ENCODE data around the gene ANKDD1A. TPM values are rescaled to one million over a fixed set of nuclear protein-coding genes. Genes with fewer than 3 reads are reported as not detected.

Gene ANKDD1A
- total RNA-seq, 1 donor from 2014 or later: 3.8 TPM

GRCh38 chr15:64905941-64906340 is 5.8 kb upstream of the ANKDD1A start:
- Mint-ChIP-seq H3K27ac (ENCODE audit: unreplicated experiment) (no peak overlapping the region), H3K36me3 (ENCODE audit: low read depth) (peaks cover 3% of the 10 kb centered on the region), H3K4me1 (ENCODE audit: low read depth) (peaks cover 12% of the 10 kb centered on the region), H3K27me3 (ENCODE audit: low read depth) (no peaks in the 10 kb centered on the region), H3K4me3 (ENCODE audit: unreplicated experiment) (no peak overlapping the region), H3K9me3 (ENCODE audit: low read depth) (peaks cover 2% of the 10 kb centered on the region)
- no peak for DNase-seq (ENCODE audit: low spot score)
- no peak for TF ChIP-seq CTCF (IDR thresholded peaks at IDR 0.05)

GRCh38 chr15:64906402-64906801 is 5.3 kb upstream of the ANKDD1A start:
- no peak for DNase-seq (ENCODE audit: low spot score)
- Mint-ChIP-seq H3K27me3 (ENCODE audit: low read depth) (no peaks in the 10 kb centered on the region), H3K27ac (ENCODE audit: unreplicated experiment) (no peak overlapping the region), H3K4me3 (ENCODE audit: unreplicated experiment) (no peak overlapping the region), H3K36me3 (ENCODE audit: low read depth) (peaks cover 1% of the 10 kb centered on the region), H3K9me3 (ENCODE audit: low read depth) (no peaks in the 10 kb centered on the region), H3K4me1 (ENCODE audit: low read depth) (peaks cover 16% of the 10 kb centered on the region)
- no peak for TF ChIP-seq CTCF (IDR thresholded peaks at IDR 0.05)

- Mint-ChIP-seq H3K27me3 (ENCODE audit: low read depth) (no peaks in the 10 kb centered on the region), H3K4me1 (ENCODE audit: low read depth) (peaks cover 23% of the 10 kb centered on the region), H3K36me3 (ENCODE audit: low read depth) (peaks cover 1% of the 10 kb centered on the region), H3K4me3 (ENCODE audit: unreplicated experiment) (no peak overlapping the region), H3K27ac (ENCODE audit: unreplicated experiment) (no peak overlapping the region), H3K9me3 (ENCODE audit: low read depth) (no peaks in the 10 kb centered on the region)
- no peak for DNase-seq (ENCODE audit: low spot score)
- TF ChIP-seq CTCF (IDR thresholded peaks at IDR 0.05): no peak
Observed at GRCh38 chr15:64907991-64908390, 3.7 kb upstream of the ANKDD1A start.

- Mint-ChIP-seq H3K9me3 (ENCODE audit: low read depth) (no peaks in the 10 kb centered on the region), H3K27me3 (ENCODE audit: low read depth) (no peaks in the 10 kb centered on the region), H3K4me3 (ENCODE audit: unreplicated experiment) (no peak overlapping the region), H3K36me3 (ENCODE audit: low read depth) (peaks cover 1% of the 10 kb centered on the region), H3K27ac (ENCODE audit: unreplicated experiment) (no peak overlapping the region), H3K4me1 (ENCODE audit: low read depth) (peaks cover 22% of the 10 kb centered on the region)
- no peak for TF ChIP-seq CTCF (IDR thresholded peaks at IDR 0.05)
- no peak for DNase-seq (ENCODE audit: low spot score)
Observed at GRCh38 chr15:64909546-64909945, 2.2 kb upstream of the ANKDD1A start.

- no peak for DNase-seq (ENCODE audit: low spot score)
- peak overlapping the region; percentile 64 for H3K4me3 Mint-ChIP-seq (ENCODE audit: unreplicated experiment)
- no peak overlapping the region for H3K27ac Mint-ChIP-seq (ENCODE audit: unreplicated experiment)
- peaks cover 15% of the 10 kb centered on the region for H3K4me1 Mint-ChIP-seq (ENCODE audit: low read depth)
- H3K27me3 Mint-ChIP-seq (ENCODE audit: low read depth): no peaks in the 10 kb centered on the region
- no peaks in the 10 kb centered on the region for H3K36me3 Mint-ChIP-seq (ENCODE audit: low read depth)
- TF ChIP-seq CTCF (IDR thresholded peaks at IDR 0.05): no peak
- no peaks in the 10 kb centered on the region for H3K9me3 Mint-ChIP-seq (ENCODE audit: low read depth)
Observed at GRCh38 chr15:64912379-64913325, 950 bp downstream of the ANKDD1A start.

Measured in chondrocyte (in vitro differentiated cells).